ENCODE data around the gene SELPLG. TPM values are rescaled to one million over a fixed set of nuclear protein-coding genes. Genes with fewer than 3 reads are reported as not detected.

Gene SELPLG
- total and polyA plus RNA-seq, 2 of the 4 experiments (the other 2 are of a cell fraction): 3.2 to 10.8 TPM

DNA sequence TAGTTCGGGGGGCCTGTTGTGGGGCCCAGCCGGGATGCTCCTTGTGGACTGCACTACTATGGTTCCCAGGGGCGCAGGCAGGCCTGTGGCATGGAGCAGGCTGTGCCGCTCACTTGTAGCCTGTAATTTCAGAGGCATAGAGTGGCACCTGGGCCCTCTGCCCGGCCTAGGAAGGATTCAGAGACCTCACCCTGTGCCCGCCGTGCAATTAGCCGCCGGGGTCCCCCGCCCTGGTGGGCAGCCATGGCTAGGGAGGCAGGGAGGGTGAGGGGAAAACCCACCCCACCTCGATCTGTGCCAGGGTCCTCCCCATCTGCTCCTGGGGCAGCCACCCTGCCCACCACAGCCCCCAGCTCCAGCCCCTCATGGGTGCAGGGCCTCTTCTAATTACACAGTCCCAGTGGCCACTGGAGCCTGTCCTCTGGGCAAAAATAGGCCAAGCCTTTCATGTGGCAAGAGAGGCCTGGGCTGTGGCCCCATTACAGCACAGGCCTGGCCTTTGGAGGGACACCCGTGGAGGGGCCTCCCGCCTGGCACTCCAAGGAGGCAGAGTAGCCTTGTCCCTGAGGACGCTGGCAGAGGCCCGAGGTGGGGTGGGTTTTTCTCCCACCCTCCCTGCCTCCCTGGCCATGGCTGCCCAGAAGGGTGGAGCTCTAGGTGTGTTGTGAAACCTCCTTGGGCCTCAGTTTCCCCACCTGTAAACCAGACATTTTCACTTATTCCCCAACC is 30.6 kb downstream of the SELPLG start (continued):
- TF ChIP-seq, protein P1, sequence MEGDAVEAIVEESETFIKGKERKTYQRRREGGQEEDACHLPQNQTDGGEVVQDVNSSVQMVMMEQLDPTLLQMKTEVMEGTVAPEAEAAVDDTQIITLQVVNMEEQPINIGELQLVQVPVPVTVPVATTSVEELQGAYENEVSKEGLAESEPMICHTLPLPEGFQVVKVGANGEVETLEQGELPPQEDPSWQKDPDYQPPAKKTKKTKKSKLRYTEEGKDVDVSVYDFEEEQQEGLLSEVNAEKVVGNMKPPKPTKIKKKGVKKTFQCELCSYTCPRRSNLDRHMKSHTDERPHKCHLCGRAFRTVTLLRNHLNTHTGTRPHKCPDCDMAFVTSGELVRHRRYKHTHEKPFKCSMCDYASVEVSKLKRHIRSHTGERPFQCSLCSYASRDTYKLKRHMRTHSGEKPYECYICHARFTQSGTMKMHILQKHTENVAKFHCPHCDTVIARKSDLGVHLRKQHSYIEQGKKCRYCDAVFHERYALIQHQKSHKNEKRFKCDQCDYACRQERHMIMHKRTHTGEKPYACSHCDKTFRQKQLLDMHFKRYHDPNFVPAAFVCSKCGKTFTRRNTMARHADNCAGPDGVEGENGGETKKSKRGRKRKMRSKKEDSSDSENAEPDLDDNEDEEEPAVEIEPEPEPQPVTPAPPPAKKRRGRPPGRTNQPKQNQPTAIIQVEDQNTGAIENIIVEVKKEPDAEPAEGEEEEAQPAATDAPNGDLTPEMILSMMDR (conservative IDR thresholded peaks at IDR 0.05; ENCODE audit: low read depth, low read length): no peak
- TF ChIP-seq FOS (IDR thresholded peaks at IDR 0.05; ENCODE audit: low read depth, low read length) (no peak), RAD21 (IDR thresholded peaks at IDR 0.05; ENCODE audit: low read length) (no peak), ELK1 (IDR thresholded peaks at IDR 0.05; ENCODE audit: borderline replicate concordance, low read depth, low read length) (no peak)

Measured in IMR-90 (cell line).